Body of pancreas (tissue), 4 donors: ENCODE results near the gene SLC35F6. TPM values are rescaled to one million over a fixed set of nuclear protein-coding genes. Genes with fewer than 3 reads are reported as not detected.
A peak's percentile ranks its signal among the peaks of the same experiment; 100 is the strongest.

ENCODE experiments used
- ATAC-seq: fragments of 150-250 bp; one replicate; pipeline ENCODE4 v1.9.1; 2016
- DNase-seq, 4 donors: peaks; one replicate each; pipeline ENCODE4 v3.0.0-alpha.2; 2019
- H3K27ac ChIP-seq, 4 donors: fragments of 200-600 bp; sonication (generic); 1 replicate in 3 of 4; 2 replicates in 1 of 4; pipeline versions ENCODE4 v1.5.1 to v1.6.1; 2016 to 2019; ENCODE audit warnings: mild to moderate bottlenecking in 1 of 4, mixed read lengths in 1 of 4, moderate library complexity in 1 of 4
- H3K27me3 ChIP-seq, 2 donors: fragments of 200-600 bp; sonication (generic); one replicate each; pipeline ENCODE4 v1.6.0; 2016; ENCODE audit warnings: mild to moderate bottlenecking in 1 of 2
- H3K36me3 ChIP-seq, 2 donors: fragments of 200-600 bp; sonication (generic); replicated peaks in 1 of 2; 2 replicates each; pipeline ENCODE4 v1.5.1; 2016; ENCODE audit warnings: low read depth in 2 of 2; ENCODE audit not compliant: insufficient read depth in 1 of 2
- H3K4me1 ChIP-seq: fragments of 200-600 bp; sonication (generic); one replicate; pipeline ENCODE4 v1.6.0; 2016
- H3K4me3 ChIP-seq, 2 donors: fragments of 200-600 bp; sonication (generic); 1 replicate in 1 of 2; 2 replicates in 1 of 2; pipeline ENCODE4 v1.5.1; 2016 to 2019
- H3K9me3 ChIP-seq, 3 donors: fragments of 200-600 bp; sonication (generic); 1 replicate in 2 of 3; 2 replicates in 1 of 3; pipeline ENCODE4 v1.5.1; 2016
- POLR2A ChIP-seq, 3 donors: fragments of 450-650 bp; IDR thresholded peaks; one replicate each; pipeline ENCODE4 v1.6.1; 2016; ENCODE audit warnings: antibody characterized with exemption in 3 of 3, mild to moderate bottlenecking in 2 of 3
- WGBS, 2 donors: methylation state at CpG; one replicate each; pipeline ENCODE4 v1.1.5; 2017; 5-methylcytosine and 5-hydroxymethylcytosine counted together
- intact Hi-C: fragments of 100-400 bp; cut with DNase I; formaldehyde crosslinking; loops from one replicate; pipeline ENCODE4 v1.15.1; 2023
- total RNA-seq, 2 donors: library from RNA; depleted of rRNA; stranded (reverse); fragments of >200 nt; gene quantifications; one replicate each; pipeline ENCODE4 v1.1.0, GENCODE V29; 2016
- TF ChIP-seq, protein P1 (sequence below), 7 experiments: fragments of 450-650 bp in 4 of 7; fragments of 200-600 bp in 3 of 7; sonication (generic) in 3 of 7; IDR thresholded peaks; one replicate each; pipeline ENCODE4 v1.5.1; 2016 to 2019; ENCODE audit warnings: antibody characterized with exemption in 7 of 7

The SLC35F6 gene
- total RNA-seq, 2 donors from 2014 or later: 17.8 to 21.8 TPM

DNA sequence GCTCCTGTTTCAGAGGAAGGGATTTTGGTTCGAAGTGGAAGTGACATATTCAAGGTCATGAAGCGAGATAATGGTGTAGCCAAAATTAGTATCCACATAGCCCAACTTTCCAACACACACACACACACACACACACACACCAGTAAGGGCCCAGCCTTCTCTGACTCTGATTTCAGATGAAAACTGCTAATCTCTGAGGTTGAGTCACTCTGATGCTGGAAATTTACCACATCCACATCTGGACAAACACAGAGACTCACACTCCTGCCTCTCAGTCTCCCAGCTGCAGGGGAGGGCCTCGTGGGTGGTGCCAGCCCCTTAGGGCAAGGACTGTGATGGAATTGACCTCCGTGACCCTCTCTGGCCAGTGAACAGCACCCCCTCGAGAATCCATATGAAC is 29.0 kb upstream of the SLC35F6 start:
- TF ChIP-seq POLR2A (IDR thresholded peaks at IDR 0.05): no peak
- TF ChIP-seq, protein P1, sequence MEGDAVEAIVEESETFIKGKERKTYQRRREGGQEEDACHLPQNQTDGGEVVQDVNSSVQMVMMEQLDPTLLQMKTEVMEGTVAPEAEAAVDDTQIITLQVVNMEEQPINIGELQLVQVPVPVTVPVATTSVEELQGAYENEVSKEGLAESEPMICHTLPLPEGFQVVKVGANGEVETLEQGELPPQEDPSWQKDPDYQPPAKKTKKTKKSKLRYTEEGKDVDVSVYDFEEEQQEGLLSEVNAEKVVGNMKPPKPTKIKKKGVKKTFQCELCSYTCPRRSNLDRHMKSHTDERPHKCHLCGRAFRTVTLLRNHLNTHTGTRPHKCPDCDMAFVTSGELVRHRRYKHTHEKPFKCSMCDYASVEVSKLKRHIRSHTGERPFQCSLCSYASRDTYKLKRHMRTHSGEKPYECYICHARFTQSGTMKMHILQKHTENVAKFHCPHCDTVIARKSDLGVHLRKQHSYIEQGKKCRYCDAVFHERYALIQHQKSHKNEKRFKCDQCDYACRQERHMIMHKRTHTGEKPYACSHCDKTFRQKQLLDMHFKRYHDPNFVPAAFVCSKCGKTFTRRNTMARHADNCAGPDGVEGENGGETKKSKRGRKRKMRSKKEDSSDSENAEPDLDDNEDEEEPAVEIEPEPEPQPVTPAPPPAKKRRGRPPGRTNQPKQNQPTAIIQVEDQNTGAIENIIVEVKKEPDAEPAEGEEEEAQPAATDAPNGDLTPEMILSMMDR (IDR thresholded peaks at IDR 0.05): no peak
- no peaks in the 10 kb centered on the region for H3K27me3 ChIP-seq
- ATAC-seq (peak; percentile 60), DNase-seq (peak in 1 of 4 donors; percentile 48)
- H3K4me1 ChIP-seq: no peaks in the 10 kb centered on the region
- no peak overlapping the region for H3K27ac ChIP-seq
- intact Hi-C loops: loop anchor here (10.0 kb wide), 1 partner anchor 50 kb away; no protein-coding TSS in a partner anchor
- H3K9me3 ChIP-seq: no peaks in the 10 kb centered on the region
- H3K4me3 ChIP-seq: no peak overlapping the region
- no peaks in the 10 kb centered on the region for H3K36me3 ChIP-seq
- WGBS, 2 donors: 0 to 34% methylated on average over 2 to 5 of the region's 5 CpGs

DNA sequence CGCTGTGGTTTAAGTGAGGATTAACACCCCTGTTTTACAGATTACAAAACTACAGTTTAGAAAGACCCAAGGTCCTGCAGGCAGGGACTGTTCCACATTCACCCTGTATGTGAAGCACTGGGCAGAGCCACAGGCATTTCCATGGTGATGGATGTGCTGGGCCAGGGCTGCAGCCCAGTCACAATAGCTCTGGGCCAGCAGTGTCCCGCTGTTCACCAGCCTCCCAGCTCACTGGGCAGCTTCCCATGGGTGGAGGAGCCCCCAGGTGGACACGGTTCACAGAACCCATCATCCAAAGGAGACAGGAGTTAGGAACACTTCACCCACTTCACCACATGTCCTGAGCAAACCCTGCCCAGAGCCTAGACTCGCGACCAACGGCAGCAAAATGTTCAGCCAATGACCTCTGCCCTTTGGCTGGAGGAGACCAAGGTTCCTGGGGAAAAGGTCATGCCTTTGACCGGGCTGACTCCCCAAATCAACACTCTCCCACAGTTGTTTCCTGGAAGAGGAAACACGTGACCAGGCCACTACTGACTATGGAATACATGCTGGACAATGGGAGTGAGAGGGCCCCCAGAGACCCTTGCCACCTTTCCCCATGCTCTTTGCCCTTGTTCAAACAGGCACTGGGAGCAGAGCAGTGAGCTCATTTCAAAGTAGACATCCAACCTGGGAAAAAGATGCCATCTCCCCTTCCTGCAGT is 28.0 kb upstream of the SLC35F6 start:
- intact Hi-C loops: loop anchor here (10.0 kb wide), 1 partner anchor 51 kb away; no protein-coding TSS in a partner anchor
- 33 to 69% methylated on average over 3 to 8 of the region's 8 CpGs for WGBS, 2 donors
- DNase-seq: peak in 2 of 4 donors; percentile 30 to 58
- no peaks in the 10 kb centered on the region for H3K27me3 ChIP-seq
- no peaks in the 10 kb centered on the region for H3K9me3 ChIP-seq
- TF ChIP-seq, protein P1 (IDR thresholded peaks at IDR 0.05): peak in 1 of 7 experiments; percentile 29
- no peak for TF ChIP-seq POLR2A (IDR thresholded peaks at IDR 0.05)
- peak overlapping the region in 1 of 4 donors; percentile 14 for H3K27ac ChIP-seq
- peak; percentile 38 for ATAC-seq
- H3K36me3 ChIP-seq: no peaks in the 10 kb centered on the region
- no peaks in the 10 kb centered on the region for H3K4me1 ChIP-seq
- no peak overlapping the region for H3K4me3 ChIP-seq

DNA sequence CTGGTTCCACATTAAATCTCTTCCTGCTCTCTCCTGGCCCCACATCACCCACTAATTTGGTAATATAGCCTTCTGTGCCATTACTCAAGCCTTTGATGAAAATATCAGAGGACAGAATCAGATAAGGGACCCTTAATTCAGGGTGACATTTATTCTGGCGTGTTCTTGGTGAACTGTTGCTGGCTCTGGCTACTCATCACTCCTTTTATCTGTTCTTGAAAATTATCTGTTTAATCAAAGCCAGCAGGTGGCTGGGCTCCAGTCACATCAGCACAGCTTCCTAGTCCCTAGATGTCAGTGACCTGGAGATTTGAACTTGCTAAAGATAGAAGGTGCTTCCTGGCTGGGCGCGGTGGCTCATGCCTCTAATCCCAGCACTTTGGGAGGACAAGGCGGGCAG is 26.9 kb upstream of the SLC35F6 start:
- no peak for ATAC-seq
- intact Hi-C loops: loop anchor here (10.0 kb wide), 1 partner anchor 52 kb away; no protein-coding TSS in a partner anchor
- WGBS, 2 donors: 81 to 83% methylated on average over 3 to 4 of the region's 4 CpGs

DNA sequence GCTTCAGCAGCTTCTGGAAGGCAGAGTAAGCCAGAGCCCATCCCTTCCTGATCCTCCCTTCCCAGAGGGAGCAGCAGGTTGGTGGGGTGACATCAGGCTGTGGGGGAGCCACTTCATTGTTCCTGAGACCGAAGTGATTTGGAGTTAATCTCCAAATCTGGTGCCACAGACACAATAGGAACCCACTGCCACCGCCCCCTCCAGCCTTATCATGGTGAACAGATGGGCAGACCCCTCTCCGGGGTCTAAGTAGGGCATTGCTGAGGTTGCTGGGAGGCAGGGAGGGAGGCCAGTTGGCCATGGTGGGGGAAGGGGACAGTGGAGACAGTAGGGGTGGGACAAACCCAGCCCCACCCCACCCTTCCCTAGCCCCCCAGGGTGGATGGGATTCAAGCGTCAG is 25.6 kb upstream of the SLC35F6 start:
- ATAC-seq (no peak), DNase-seq (no peak)
- TF ChIP-seq, protein P1 (IDR thresholded peaks at IDR 0.05): no peak
- TF ChIP-seq POLR2A (IDR thresholded peaks at IDR 0.05): no peak
- Histone ChIP-seq H3K9me3 (no peaks in the 10 kb centered on the region), H3K27me3 (no peaks in the 10 kb centered on the region), H3K4me3 (no peak overlapping the region), H3K4me1 (no peaks in the 10 kb centered on the region), H3K36me3 (no peaks in the 10 kb centered on the region), H3K27ac (no peak overlapping the region)
- WGBS, 2 donors: 77 to 86% methylated on average over 3 to 4 of the region's 4 CpGs
- intact Hi-C loops: loop anchor here (10.0 kb wide), 1 partner anchor 54 kb away; no protein-coding TSS in a partner anchor

More for the DNA sequence above, 26.9 kb upstream of the SLC35F6 start:
- Histone ChIP-seq H3K4me1 (no peaks in the 10 kb centered on the region), H3K36me3 (no peaks in the 10 kb centered on the region), H3K4me3 (no peak overlapping the region), H3K27me3 (no peaks in the 10 kb centered on the region), H3K9me3 (no peaks in the 10 kb centered on the region), H3K27ac (no peak overlapping the region)
- DNase-seq: no peak
- TF ChIP-seq, protein P1 (IDR thresholded peaks at IDR 0.05): no peak
- no peak for TF ChIP-seq POLR2A (IDR thresholded peaks at IDR 0.05)
